Neural cell (in vitro differentiated cells): ENCODE measurements around the gene KLHDC4. TPM values are rescaled to one million over a fixed set of nuclear protein-coding genes. Genes with fewer than 3 reads are reported as not detected.

ENCODE experiments used
- H2AFZ ChIP-seq: fragments of 200-600, 300-800 bp; sonication (generic), shearing (Covaris generic); 2 replicates; pipeline ENCODE4 v1.6.0; 2014; ENCODE audit warnings: low read depth, mild to moderate bottlenecking, antibody characterized with exemption, low read length, moderate library complexity
- H3F3A ChIP-seq: fragments of 200-600 bp; shearing (Covaris generic); 2 replicates; pipeline ENCODE4 v1.6.1; 2016; ENCODE audit warnings: mild to moderate bottlenecking, moderate library complexity, mixed read lengths, antibody characterized with exemption, low read length; ENCODE audit not compliant: insufficient read depth, poor library complexity, severe bottlenecking
- H3K27ac ChIP-seq: fragments of 200-600, 300-800 bp; sonication (generic), shearing (Covaris generic); 2 replicates; pipeline ENCODE4 v1.5.1; 2014; ENCODE audit warnings: mild to moderate bottlenecking, low read length, moderate library complexity
- H3K27me3 ChIP-seq: fragments of 300-800, 200-600 bp; sonication (generic), shearing (Covaris generic); 2 replicates; pipeline ENCODE4 v1.6.0; 2014; ENCODE audit warnings: mild to moderate bottlenecking, low read depth, low read length, moderate library complexity; ENCODE audit not compliant: insufficient read depth
- H3K36me3 ChIP-seq: fragments of 300-800, 200-600 bp; sonication (generic), shearing (Covaris generic); 2 replicates; pipeline ENCODE4 v1.5.1; 2014; ENCODE audit warnings: mild to moderate bottlenecking, antibody characterized with exemption, low read length, moderate library complexity; ENCODE audit not compliant: insufficient read depth
- H3K4me2 ChIP-seq: fragments of 300-800, 200-600 bp; sonication (generic), shearing (Covaris generic); 2 replicates; pipeline ENCODE4 v1.6.0; 2014; ENCODE audit warnings: mild to moderate bottlenecking, low read length
- H3K4me3 ChIP-seq: fragments of 300-800, 200-600 bp; sonication (generic), shearing (Covaris generic); 2 replicates; pipeline ENCODE4 v1.5.1; 2014; ENCODE audit warnings: mild to moderate bottlenecking, low read length, moderate library complexity
- H3K79me2 ChIP-seq: fragments of 200-600 bp; shearing (Covaris generic); replicated peaks from 2 replicates; pipeline ENCODE4 v1.6.0; 2014; ENCODE audit warnings: mild to moderate bottlenecking, low read length, moderate library complexity; ENCODE audit not compliant: insufficient read depth
- H3K9ac ChIP-seq: fragments of 300-800, 200-600 bp; sonication (generic), shearing (Covaris generic); 2 replicates; pipeline ENCODE4 v1.6.1; 2016; ENCODE audit warnings: mild to moderate bottlenecking, low read length, mixed read lengths
- H3K9me2 ChIP-seq: fragments of 200-600 bp; shearing (Covaris generic); 2 replicates; pipeline ENCODE4 v1.6.1; 2016; ENCODE audit warnings: mild to moderate bottlenecking, low read length, mixed read lengths; ENCODE audit not compliant: insufficient read depth
- H3K9me3 ChIP-seq: fragments of 200-600, 300-800 bp; sonication (generic), shearing (Covaris generic); 2 replicates; pipeline ENCODE4 v1.6.1; 2016; ENCODE audit warnings: mild to moderate bottlenecking, mixed run types, low read length, moderate library complexity, mixed read lengths
- H4K20me1 ChIP-seq: fragments of 200-600 bp; shearing (Covaris generic); 2 replicates; pipeline ENCODE4 v1.6.1; 2016; ENCODE audit warnings: mild to moderate bottlenecking, mixed run types; ENCODE audit not compliant: insufficient read depth
- EP300 ChIP-seq: fragments of 450-650 bp; conservative IDR thresholded peaks from 2 replicates; pipeline ENCODE4 v1.6.1; 2014; ENCODE audit warnings: antibody characterized with exemption, mild to moderate bottlenecking, moderate library complexity; ENCODE audit not compliant: poor library complexity, severe bottlenecking
- EZH2 ChIP-seq: fragments of 200-600, 300-800 bp; shearing (Covaris generic), sonication (generic); IDR thresholded peaks from 2 replicates; pipeline ENCODE4 v1.6.1; 2014; ENCODE audit warnings: antibody characterized with exemption, low read length, borderline replicate concordance, mild to moderate bottlenecking; ENCODE audit not compliant: insufficient read depth, poor library complexity, severe bottlenecking
- MXI1 ChIP-seq: fragments of 450-650 bp; conservative IDR thresholded peaks from 2 replicates; pipeline ENCODE4 v1.6.1; 2014; ENCODE audit warnings: antibody characterized with exemption, mild to moderate bottlenecking; ENCODE audit not compliant: poor library complexity, severe bottlenecking
- POLR2AphosphoS5 ChIP-seq: IDR thresholded peaks from 2 replicates; pipeline ENCODE4 v1.6.1; 2012
- RAD21 ChIP-seq: fragments of 450-650 bp; conservative IDR thresholded peaks from 2 replicates; pipeline ENCODE4 v1.6.1; 2014; ENCODE audit warnings: antibody characterized with exemption, mild to moderate bottlenecking, moderate library complexity
- REST ChIP-seq: IDR thresholded peaks from 2 replicates; pipeline ENCODE4 v1.6.1; 2012; ENCODE audit warnings: borderline replicate concordance
- SMC3 ChIP-seq: fragments of 450-650 bp; conservative IDR thresholded peaks from 2 replicates; pipeline ENCODE4 v1.6.1; 2014; ENCODE audit warnings: antibody characterized with exemption, mild to moderate bottlenecking, moderate library complexity; ENCODE audit not compliant: poor library complexity
- TAF1 ChIP-seq: IDR thresholded peaks from 2 replicates; pipeline ENCODE4 v1.6.1; 2012; ENCODE audit warnings: low read depth
- polyA plus RNA-seq: library from polyadenylated mRNA; depleted of rRNA; stranded (reverse); fragments of >200 nt; gene quantifications from 2 replicates; pipeline ENCODE4 v1.2.3, GENCODE V29; 2014
- TF ChIP-seq, protein P1 (sequence below): fragments of 450-650 bp; IDR thresholded peaks from 2 replicates; pipeline ENCODE4 v1.5.1; 2014; ENCODE audit warnings: antibody characterized with exemption, mild to moderate bottlenecking, moderate library complexity; ENCODE audit not compliant: poor library complexity, severe bottlenecking

KLHDC4 gene
- polyA plus RNA-seq, 1 donor from 2014 or later, result 27.5 TPM

- H3K79me2 ChIP-seq, result no peaks in the 10 kb centered on the region
- no peaks in the 10 kb centered on the region for H4K20me1 ChIP-seq
- H2AFZ ChIP-seq, result no peak overlapping the region
- no peaks in the 10 kb centered on the region for H3K9me2 ChIP-seq
- H3K4me2 ChIP-seq, result no peak overlapping the region
- H3K9me3 ChIP-seq, result no peaks in the 10 kb centered on the region
- no peak overlapping the region for H3K4me3 ChIP-seq
- H3F3A ChIP-seq, result no peaks in the 10 kb centered on the region
- TF ChIP-seq RAD21 (no peak), MXI1 (no peak), SMC3 (no peak), POLR2AphosphoS5 (no peak), TAF1 (no peak), EZH2 (no peak), EP300 (no peak), REST (no peak)
- TF ChIP-seq, protein P1, sequence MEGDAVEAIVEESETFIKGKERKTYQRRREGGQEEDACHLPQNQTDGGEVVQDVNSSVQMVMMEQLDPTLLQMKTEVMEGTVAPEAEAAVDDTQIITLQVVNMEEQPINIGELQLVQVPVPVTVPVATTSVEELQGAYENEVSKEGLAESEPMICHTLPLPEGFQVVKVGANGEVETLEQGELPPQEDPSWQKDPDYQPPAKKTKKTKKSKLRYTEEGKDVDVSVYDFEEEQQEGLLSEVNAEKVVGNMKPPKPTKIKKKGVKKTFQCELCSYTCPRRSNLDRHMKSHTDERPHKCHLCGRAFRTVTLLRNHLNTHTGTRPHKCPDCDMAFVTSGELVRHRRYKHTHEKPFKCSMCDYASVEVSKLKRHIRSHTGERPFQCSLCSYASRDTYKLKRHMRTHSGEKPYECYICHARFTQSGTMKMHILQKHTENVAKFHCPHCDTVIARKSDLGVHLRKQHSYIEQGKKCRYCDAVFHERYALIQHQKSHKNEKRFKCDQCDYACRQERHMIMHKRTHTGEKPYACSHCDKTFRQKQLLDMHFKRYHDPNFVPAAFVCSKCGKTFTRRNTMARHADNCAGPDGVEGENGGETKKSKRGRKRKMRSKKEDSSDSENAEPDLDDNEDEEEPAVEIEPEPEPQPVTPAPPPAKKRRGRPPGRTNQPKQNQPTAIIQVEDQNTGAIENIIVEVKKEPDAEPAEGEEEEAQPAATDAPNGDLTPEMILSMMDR, result no peak
- no peaks in the 10 kb centered on the region for H3K27me3 ChIP-seq
- no peaks in the 10 kb centered on the region for H3K36me3 ChIP-seq
- H3K9ac ChIP-seq, result no peak overlapping the region
- no peak overlapping the region for H3K27ac ChIP-seq
These were observed 26.4 kb upstream of the KLHDC4 start for GRCh38 chr16:87792205-87792565.

GRCh38 chr16:87791295-87792204 lies 25.8 kb upstream of the KLHDC4 start:
- no peak overlapping the region for H3K4me3 ChIP-seq
- no peaks in the 10 kb centered on the region for H3K9me2 ChIP-seq
- H3K27ac ChIP-seq, result no peak overlapping the region
- no peaks in the 10 kb centered on the region for H3K79me2 ChIP-seq
- no peaks in the 10 kb centered on the region for H3K36me3 ChIP-seq
- no peak overlapping the region for H3K9ac ChIP-seq
- no peak overlapping the region for H3K4me2 ChIP-seq
- TF ChIP-seq RAD21 (no peak), POLR2AphosphoS5 (no peak), EZH2 (no peak)
- TF ChIP-seq, protein P1, result no peak
- H4K20me1 ChIP-seq, result no peaks in the 10 kb centered on the region
- no peaks in the 10 kb centered on the region for H3K27me3 ChIP-seq
- no peak overlapping the region for H2AFZ ChIP-seq
- H3K9me3 ChIP-seq, result no peaks in the 10 kb centered on the region
- H3F3A ChIP-seq, result no peaks in the 10 kb centered on the region
